ENCODE data around the gene ALKBH3. TPM values are rescaled to one million over a fixed set of nuclear protein-coding genes. Genes with fewer than 3 reads are reported as not detected.

ALKBH3 gene
- polyA plus RNA-seq, 1 of the 3 experiments (the other 2 are of a cell fraction), result 27.0 TPM

DNA sequence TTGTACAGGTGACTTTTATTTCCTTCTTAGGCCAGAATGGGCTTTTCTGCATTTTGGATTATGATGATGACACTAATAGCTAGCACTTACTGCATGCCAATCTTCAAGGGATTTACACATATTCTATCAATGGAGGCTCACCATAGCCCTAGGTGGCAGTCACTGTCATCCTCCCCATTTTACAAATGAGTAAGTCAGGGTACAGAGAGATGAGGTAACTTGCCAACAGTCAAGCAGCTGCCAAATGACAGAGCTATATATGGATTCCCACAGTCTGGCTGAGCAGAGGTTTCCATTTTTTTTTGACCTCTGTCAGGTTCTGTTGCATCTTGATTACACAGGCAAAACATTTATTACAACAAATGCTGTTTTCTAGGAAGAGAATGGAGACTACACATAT lies 38.0 kb downstream of the ALKBH3 start:
- no peak overlapping the region for H3K4me3 ChIP-seq (ENCODE audit: low read depth in 2 of 2, low read length in 1 of 2)
- no peaks in the 10 kb centered on the region for H3K27me3 ChIP-seq (ENCODE audit: insufficient read depth)
- H3K4me2 ChIP-seq, result no peak overlapping the region
- H4K20me1 ChIP-seq (ENCODE audit: insufficient read depth), result peaks cover 4% of the 10 kb centered on the region; the same call in 1 of the 2 replicates
- ChIA-PET CTCF (interaction anchor here (1.0 to 15.0 kb wide), 4 partner anchors 25 to 148 kb away, joined by 3 to 222 read pairs (median 6); partner anchors contain the start of genes ACCS and C11orf96), POLR2A (interaction anchor here (1.3 to 4.7 kb wide), 3 partner anchors 8 to 30 kb away, joined by 4 to 51 read pairs (median 28); partner anchors contain the start of gene C11orf96)
- H3K9me2 ChIP-seq, result no peaks in the 10 kb centered on the region
- H3F3A ChIP-seq (replicated peaks; ENCODE audit: insufficient read depth), result peaks cover 6% of the 10 kb centered on the region
- no peaks in the 10 kb centered on the region for H3K9me3 ChIP-seq
- H3K36me3 ChIP-seq (replicated peaks in 1 of 2; ENCODE audit: control insufficient read depth in 1 of 2, insufficient read depth in 2 of 2, low read length in 1 of 2), result peaks cover 29 to 54% of the 10 kb centered on the region in 2 experiments
- H3K27ac ChIP-seq (ENCODE audit: low read depth in 2 of 2, low read length in 1 of 2), result peak overlapping the region in 1 of 2 experiments; percentile 100; a peak in 2 of 4 replicates
- no peak overlapping the region for H2AFZ ChIP-seq (ENCODE audit: low read depth)
- no peaks in the 10 kb centered on the region for H3K79me2 ChIP-seq (ENCODE audit: insufficient read depth)
- H3K9ac ChIP-seq, result no peak overlapping the region
- no peak for TF ChIP-seq MEF2A (IDR thresholded peaks at IDR 0.05; ENCODE audit: borderline replicate concordance, low read depth)
- TF ChIP-seq SMC3 (IDR thresholded peaks at IDR 0.05; ENCODE audit: low read depth, low read length), result no peak
- no peak for TF ChIP-seq SIN3A (IDR thresholded peaks at IDR 0.05; ENCODE audit: borderline replicate concordance, low read depth, low read length)
- no peak for TF ChIP-seq FOSL2 (IDR thresholded peaks at IDR 0.05; ENCODE audit: borderline replicate concordance, low read depth)
- TF ChIP-seq USF1 (IDR thresholded peaks at IDR 0.05; ENCODE audit: borderline replicate concordance, low read depth), result no peak
- TF ChIP-seq, protein P1, sequence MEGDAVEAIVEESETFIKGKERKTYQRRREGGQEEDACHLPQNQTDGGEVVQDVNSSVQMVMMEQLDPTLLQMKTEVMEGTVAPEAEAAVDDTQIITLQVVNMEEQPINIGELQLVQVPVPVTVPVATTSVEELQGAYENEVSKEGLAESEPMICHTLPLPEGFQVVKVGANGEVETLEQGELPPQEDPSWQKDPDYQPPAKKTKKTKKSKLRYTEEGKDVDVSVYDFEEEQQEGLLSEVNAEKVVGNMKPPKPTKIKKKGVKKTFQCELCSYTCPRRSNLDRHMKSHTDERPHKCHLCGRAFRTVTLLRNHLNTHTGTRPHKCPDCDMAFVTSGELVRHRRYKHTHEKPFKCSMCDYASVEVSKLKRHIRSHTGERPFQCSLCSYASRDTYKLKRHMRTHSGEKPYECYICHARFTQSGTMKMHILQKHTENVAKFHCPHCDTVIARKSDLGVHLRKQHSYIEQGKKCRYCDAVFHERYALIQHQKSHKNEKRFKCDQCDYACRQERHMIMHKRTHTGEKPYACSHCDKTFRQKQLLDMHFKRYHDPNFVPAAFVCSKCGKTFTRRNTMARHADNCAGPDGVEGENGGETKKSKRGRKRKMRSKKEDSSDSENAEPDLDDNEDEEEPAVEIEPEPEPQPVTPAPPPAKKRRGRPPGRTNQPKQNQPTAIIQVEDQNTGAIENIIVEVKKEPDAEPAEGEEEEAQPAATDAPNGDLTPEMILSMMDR (IDR thresholded peaks at IDR 0.05), result no peak
- TF ChIP-seq MAX (IDR thresholded peaks at IDR 0.05; ENCODE audit: low read depth), result no peak
- DNase-seq, result no peak
- H3K4me1 ChIP-seq (ENCODE audit: control insufficient read depth in 1 of 2, insufficient read depth in 2 of 2, low read depth in 1 of 2, low read length in 1 of 2), result peaks cover 4 to 71% of the 10 kb centered on the region in 2 experiments; a peak in 3 of 4 replicates

GRCh38 chr11:43919852-43920597 lies 39.4 kb downstream of the ALKBH3 start:
- ChIA-PET CTCF (interaction anchor here (1.5 to 15.0 kb wide), 3 partner anchors 23 to 118 kb away, joined by 4 to 222 read pairs (median 15); partner anchors contain the start of gene C11orf96), POLR2A (interaction anchor here (1.3 to 4.7 kb wide), 2 partner anchors 22 to 28 kb away, joined by 4 to 51 read pairs; partner anchors contain the start of gene C11orf96)
- Histone ChIP-seq H3K36me3 (replicated peaks in 1 of 2; ENCODE audit: control insufficient read depth in 1 of 2, insufficient read depth in 2 of 2, low read length in 1 of 2) (peaks cover 21 to 47% of the 10 kb centered on the region in 2 experiments), H3K79me2 (ENCODE audit: insufficient read depth) (no peaks in the 10 kb centered on the region), H3K4me1 (ENCODE audit: control insufficient read depth in 1 of 2, insufficient read depth in 2 of 2, low read depth in 1 of 2, low read length in 1 of 2) (peaks cover 4 to 79% of the 10 kb centered on the region in 2 experiments; a peak in 3 of 4 replicates), H3K4me3 (ENCODE audit: low read depth in 2 of 2, low read length in 1 of 2) (no peak overlapping the region), H2AFZ (ENCODE audit: low read depth) (no peak overlapping the region), H3F3A (replicated peaks; ENCODE audit: insufficient read depth) (peaks cover 6% of the 10 kb centered on the region), H4K20me1 (ENCODE audit: insufficient read depth) (peaks cover 4% of the 10 kb centered on the region; the same call in 1 of the 2 replicates), H3K9me2 (no peaks in the 10 kb centered on the region), H3K9me3 (no peaks in the 10 kb centered on the region), H3K27me3 (ENCODE audit: insufficient read depth) (no peaks in the 10 kb centered on the region), H3K4me2 (no peak overlapping the region), H3K27ac (ENCODE audit: low read depth in 2 of 2, low read length in 1 of 2) (peak overlapping the region; percentile 65 to 100), H3K9ac (no peak overlapping the region)
- DNase-seq, result no peak
- 85% methylated on average over 14 of the region's 14 CpGs for WGBS (ENCODE audit: low lambda C conversion rate)
- TF ChIP-seq POLR2AphosphoS5 (IDR thresholded peaks at IDR 0.05; ENCODE audit: low read depth, low read length) (no peak), EP300 (IDR thresholded peaks at IDR 0.05; ENCODE audit: borderline replicate concordance in 1 of 2, low read depth in 1 of 2, low read length in 1 of 2) (no peak), RXRA (IDR thresholded peaks at IDR 0.05; ENCODE audit: borderline replicate concordance, low read depth) (no peak), GABPA (IDR thresholded peaks at IDR 0.05; ENCODE audit: low read depth) (no peak), TEAD4 (IDR thresholded peaks at IDR 0.05; ENCODE audit: borderline replicate concordance, insufficient read depth) (no peak), TCF12 (IDR thresholded peaks at IDR 0.05) (no peak), GATA2 (CRISPR knock-in tag; IDR thresholded peaks at IDR 0.05) (no peak), ZBTB33 (IDR thresholded peaks at IDR 0.05; ENCODE audit: borderline replicate concordance, low read depth) (no peak), SIN3A (IDR thresholded peaks at IDR 0.05; ENCODE audit: borderline replicate concordance, low read depth, low read length) (no peak)
- TF ChIP-seq, protein P1 (IDR thresholded peaks at IDR 0.05), result no peak
- TF ChIP-seq, protein P2, sequence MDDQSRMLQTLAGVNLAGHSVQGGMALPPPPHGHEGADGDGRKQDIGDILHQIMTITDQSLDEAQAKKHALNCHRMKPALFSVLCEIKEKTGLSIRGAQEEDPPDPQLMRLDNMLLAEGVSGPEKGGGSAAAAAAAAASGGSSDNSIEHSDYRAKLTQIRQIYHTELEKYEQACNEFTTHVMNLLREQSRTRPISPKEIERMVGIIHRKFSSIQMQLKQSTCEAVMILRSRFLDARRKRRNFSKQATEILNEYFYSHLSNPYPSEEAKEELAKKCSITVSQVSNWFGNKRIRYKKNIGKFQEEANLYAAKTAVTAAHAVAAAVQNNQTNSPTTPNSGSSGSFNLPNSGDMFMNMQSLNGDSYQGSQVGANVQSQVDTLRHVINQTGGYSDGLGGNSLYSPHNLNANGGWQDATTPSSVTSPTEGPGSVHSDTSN (IDR thresholded peaks at IDR 0.05), result no peak

Measured in SK-N-SH (cell line).